ENCODE results near the gene TWNK.

Gene TWNK

GRCh38 chr10:100969187-100970075, 17.9 kb upstream of the TWNK start, which contains the start of gene SEMA4G:
TSS of gene SEMA4G (plus strand) at chr10:100969504. CDS start at chr10:100972913, 3,409 bp downstream.
- no peak for TF ChIP-seq GATA2 (IDR thresholded peaks at IDR 0.05; ENCODE audit: low read depth, low read length)
- no peak for TF ChIP-seq GATA3 (IDR thresholded peaks at IDR 0.05; ENCODE audit: low read depth, low read length)

GRCh38 chr10:100970076-100970913, 17.0 kb upstream of the TWNK start:
- TF ChIP-seq GATA2 (IDR thresholded peaks at IDR 0.05; ENCODE audit: low read depth, low read length) (no peak), GATA3 (IDR thresholded peaks at IDR 0.05; ENCODE audit: low read depth, low read length) (no peak)

GRCh38 chr10:100970914-100971811, 16.2 kb upstream of the TWNK start:
- no peak for TF ChIP-seq GATA3 (IDR thresholded peaks at IDR 0.05; ENCODE audit: low read depth, low read length)
- no peak for TF ChIP-seq GATA2 (IDR thresholded peaks at IDR 0.05; ENCODE audit: low read depth, low read length)

GRCh38 chr10:100972115-100972903, 15.0 kb upstream of the TWNK start:
- no peak for TF ChIP-seq GATA2 (IDR thresholded peaks at IDR 0.05; ENCODE audit: low read depth, low read length)
- no peak for TF ChIP-seq GATA3 (IDR thresholded peaks at IDR 0.05; ENCODE audit: low read depth, low read length)

- TF ChIP-seq GATA2 (IDR thresholded peaks at IDR 0.05; ENCODE audit: low read depth, low read length) = no peak
- no peak for TF ChIP-seq GATA3 (IDR thresholded peaks at IDR 0.05; ENCODE audit: low read depth, low read length)
Observed at GRCh38 chr10:100972904-100973535, 14.3 kb upstream of the TWNK start.

- TF ChIP-seq GATA3 (IDR thresholded peaks at IDR 0.05; ENCODE audit: low read depth, low read length) = no peak
- TF ChIP-seq GATA2 (IDR thresholded peaks at IDR 0.05; ENCODE audit: low read depth, low read length) = no peak
Observed at GRCh38 chr10:100976906-100977305, 10.4 kb upstream of the TWNK start.

GRCh38 chr10:100977436-100977835, 9.9 kb upstream of the TWNK start:
- TF ChIP-seq GATA2 (IDR thresholded peaks at IDR 0.05; ENCODE audit: low read depth, low read length) (no peak), GATA3 (IDR thresholded peaks at IDR 0.05; ENCODE audit: low read depth, low read length) (no peak)

- TF ChIP-seq GATA2 (IDR thresholded peaks at IDR 0.05; ENCODE audit: low read depth, low read length) = no peak
- no peak for TF ChIP-seq GATA3 (IDR thresholded peaks at IDR 0.05; ENCODE audit: low read depth, low read length)
Observed at GRCh38 chr10:100978121-100978900, 9.0 kb upstream of the TWNK start.

GRCh38 chr10:100978901-100979195, 8.5 kb upstream of the TWNK start:
- TF ChIP-seq GATA3 (IDR thresholded peaks at IDR 0.05; ENCODE audit: low read depth, low read length) (no peak), GATA2 (IDR thresholded peaks at IDR 0.05; ENCODE audit: low read depth, low read length) (no peak)

GRCh38 chr10:100979791-100980272, 7.5 kb upstream of the TWNK start:
- TF ChIP-seq GATA3 (IDR thresholded peaks at IDR 0.05; ENCODE audit: low read depth, low read length) = no peak
- TF ChIP-seq GATA2 (IDR thresholded peaks at IDR 0.05; ENCODE audit: low read depth, low read length) = no peak

- TF ChIP-seq GATA3 (IDR thresholded peaks at IDR 0.05; ENCODE audit: low read depth, low read length) (no peak), GATA2 (IDR thresholded peaks at IDR 0.05; ENCODE audit: low read depth, low read length) (no peak)
Observed at GRCh38 chr10:100980311-100980710, 7.0 kb upstream of the TWNK start.

- TF ChIP-seq GATA2 (IDR thresholded peaks at IDR 0.05; ENCODE audit: low read depth, low read length) = no peak
- no peak for TF ChIP-seq GATA3 (IDR thresholded peaks at IDR 0.05; ENCODE audit: low read depth, low read length)
Observed at GRCh38 chr10:100980711-100981110, 6.6 kb upstream of the TWNK start.
